HG02981 (cell line): Measurements from ENCODE around the gene JAK3.

ENCODE experiments used
- ATAC-seq: cut with Tn5 transposase; IDR thresholded peaks from one replicate; pipeline ENCODE4 v1.9.1; 2021; ENCODE audit warnings: mild to moderate bottlenecking, moderate library complexity; ENCODE audit not compliant: unreplicated experiment

JAK3 gene

DNA sequence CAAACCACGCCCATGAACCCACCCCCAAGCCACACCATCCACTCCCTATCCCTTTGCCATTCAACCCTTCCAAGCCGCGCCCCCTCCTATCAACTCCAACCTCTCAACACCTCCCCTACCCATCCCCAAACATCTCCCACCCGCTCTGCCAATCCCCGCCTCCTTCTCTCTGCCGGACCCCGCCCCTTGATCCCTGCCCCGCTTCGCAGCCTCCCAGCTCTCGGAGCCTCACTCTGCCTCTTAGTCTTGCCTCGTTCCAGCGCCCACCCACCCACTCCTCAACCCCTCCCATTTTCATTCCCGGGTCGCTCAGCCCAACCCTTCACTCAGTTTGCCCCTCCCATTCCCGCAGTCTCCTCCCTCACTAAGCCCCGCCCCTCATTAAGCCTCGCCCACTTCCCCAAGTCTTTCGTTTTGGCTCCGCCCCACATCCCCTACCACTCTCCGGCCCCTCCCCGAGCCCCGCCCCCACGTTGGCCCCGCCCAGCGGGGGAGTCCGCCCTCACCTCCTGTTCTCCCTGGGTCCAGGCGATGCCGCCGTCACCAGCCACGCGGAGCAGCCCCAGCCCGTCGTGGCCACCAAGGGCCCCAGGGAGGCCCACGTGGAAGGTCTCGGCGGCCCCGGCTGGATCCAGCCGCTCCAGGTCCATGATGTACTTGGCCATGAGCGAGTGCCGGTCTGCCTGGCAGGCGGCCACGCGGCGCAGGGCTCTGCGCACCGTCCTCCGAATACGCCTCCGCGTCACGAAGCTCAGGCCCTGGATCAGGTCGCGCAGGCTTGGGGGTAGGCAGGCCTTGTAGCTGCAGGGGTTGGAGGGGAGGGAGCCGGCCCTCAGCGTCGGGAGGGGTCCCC lies 5.7 kb downstream of the JAK3 start:
- no peak for ATAC-seq

DNA sequence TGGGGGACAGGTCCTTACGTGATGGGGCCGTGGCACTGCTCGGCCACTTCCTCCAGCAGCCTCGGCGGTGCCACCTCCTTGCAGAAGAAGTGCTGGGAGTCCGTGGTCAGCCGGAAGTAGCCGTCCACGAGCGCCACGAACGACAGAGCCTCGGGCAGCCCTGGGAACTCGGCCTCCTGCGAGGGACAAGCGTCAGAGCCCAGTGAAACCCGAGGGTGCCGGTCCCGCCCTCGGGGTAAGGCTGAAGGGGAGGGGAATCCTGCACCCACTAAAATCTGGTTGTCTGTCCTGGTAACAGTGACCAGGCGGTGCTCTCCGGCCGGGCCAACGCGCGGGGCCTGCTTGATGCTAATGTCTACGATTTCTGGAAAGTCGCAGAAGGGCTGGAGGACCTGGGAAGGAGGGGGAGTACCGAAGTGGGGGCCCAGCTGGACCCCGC lies 6.4 kb downstream of the JAK3 start:
- ATAC-seq, result no peak

DNA sequence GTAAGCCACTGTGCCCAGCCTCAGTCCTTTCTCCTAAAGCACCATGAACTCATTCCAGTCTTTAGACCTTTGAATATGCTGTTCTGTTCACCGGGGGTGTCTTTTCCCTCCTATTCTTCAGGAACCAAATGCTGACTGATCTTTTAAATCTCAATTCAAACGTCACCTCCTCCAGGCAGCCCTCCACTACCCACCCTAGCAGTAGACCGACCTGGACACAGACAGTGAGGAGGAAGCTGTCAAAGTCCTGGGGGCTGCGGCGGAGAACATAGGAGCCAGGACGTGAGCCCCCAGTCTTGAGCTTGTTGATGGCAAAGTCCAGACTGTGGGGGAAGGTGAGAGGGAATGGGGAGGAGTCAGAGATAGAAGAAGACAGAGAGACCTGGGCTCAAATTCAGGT lies 7.8 kb downstream of the JAK3 start:
- no peak for ATAC-seq

DNA sequence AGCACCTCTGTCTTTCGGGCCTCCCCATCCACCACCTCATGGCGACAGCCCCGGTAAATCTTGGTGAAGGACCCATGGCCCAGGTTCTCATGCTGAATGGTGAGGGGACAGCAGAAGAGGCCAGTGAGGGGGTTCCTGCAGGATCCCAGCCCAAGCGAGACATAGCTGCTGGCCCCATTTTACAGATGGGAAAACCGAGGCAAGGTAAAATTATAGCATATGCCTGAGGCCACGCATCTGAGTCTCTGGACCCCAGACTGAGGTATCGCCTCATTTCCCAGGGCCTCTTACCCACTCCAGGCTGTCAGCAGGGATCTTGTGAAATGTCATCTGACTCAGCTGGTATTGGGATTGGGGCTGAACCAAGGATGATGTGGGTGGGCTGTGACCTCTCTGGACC lies 9.8 kb downstream of the JAK3 start:
- ATAC-seq, result no peak

DNA sequence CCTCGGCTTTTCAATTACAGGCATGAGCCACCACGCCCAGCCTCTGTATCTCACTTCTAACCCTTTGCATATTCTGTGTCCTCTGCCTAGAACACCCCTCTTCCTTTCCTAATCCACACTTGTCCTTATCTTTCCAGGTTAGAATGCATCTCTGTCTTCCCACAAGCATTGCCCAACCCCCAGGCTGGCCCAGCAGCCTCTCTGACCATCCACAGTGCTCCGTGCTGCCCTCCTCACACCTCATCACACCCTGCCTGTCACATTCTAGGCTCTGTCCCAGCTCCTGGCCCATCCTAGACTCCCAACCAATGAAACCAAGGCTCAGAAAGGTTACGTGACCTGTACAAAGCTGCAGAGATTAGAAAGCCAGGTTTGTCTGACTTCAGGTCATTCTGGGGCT lies 11.3 kb downstream of the JAK3 start:
- ATAC-seq, result no peak

DNA sequence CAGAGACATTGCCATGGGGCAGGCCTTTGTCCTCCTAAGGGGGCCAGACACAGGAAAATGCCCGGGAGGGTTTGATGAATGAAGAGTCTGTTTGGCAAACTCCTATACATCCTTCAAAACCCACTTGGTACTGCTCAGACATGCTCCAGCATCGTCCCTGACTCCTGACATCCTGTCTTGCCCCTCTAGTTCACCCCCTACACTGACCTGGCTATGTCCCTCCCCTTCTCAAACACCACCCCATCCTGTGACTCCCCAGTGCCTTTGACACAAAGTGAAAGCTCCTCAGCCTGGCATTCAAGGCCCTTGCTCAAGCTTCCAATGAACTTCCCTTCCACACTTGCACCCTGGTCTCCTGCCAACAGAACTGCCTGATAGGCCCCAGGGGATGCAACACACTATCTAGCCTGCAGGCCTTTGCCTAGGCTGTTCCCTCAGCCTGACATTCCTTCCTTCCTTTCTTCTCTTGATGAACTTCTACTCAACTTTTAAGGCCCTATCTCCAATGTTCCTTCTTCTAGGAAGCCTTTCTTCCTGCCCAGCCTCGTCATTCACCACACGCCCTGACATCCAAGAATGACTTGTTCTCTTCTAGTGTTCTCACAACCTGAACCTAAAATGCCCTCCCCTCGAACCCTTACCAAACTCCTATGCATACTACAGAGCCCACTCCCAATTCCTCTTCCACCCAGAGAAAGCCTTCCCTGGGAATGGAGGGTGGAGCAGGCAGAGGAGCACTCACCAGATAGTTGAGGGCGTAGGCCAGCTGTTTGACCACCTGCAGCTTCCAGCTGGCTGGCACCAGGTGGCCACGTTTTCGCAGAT lies 12.4 kb downstream of the JAK3 start:
- no peak for ATAC-seq

DNA sequence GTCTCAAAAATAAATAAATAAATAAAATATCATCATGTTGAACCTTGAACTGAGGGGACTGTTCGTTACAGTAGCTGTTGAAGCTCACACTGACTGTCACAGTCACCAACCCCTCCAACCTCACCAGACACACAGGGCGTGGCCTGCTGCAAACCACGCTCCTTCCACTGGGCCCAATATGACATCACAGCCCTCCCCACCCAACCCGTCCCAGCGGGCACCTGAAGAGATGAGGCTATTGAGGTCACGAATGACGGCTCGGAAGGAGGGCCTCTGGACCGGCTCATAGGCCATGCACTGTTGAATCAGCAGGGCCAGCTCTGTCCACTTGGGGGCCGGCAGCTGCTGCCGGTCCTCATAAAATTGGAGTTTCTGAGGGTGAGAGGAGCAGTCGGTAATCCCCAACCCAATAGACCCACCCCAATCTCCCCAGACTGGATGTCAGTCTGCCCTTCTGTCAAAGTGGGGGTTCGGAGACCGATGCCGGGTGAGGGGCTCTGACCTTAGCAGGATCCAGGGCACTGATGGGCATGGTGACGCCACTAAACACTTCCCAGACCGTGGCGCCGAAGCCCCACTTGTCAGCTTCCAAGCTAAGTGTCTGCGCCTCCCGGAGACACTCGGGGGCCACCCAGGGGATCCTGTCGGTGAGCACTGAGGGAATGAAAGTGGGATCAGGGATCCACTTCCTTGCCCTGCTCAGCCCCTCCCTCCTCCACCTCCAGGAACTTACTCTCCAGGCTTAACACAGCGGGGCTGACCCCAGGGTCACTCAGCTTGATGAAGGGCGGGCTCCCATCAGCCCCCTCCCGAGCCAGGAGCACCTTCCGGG lies 13.2 kb downstream of the JAK3 start:
- ATAC-seq, result no peak

DNA sequence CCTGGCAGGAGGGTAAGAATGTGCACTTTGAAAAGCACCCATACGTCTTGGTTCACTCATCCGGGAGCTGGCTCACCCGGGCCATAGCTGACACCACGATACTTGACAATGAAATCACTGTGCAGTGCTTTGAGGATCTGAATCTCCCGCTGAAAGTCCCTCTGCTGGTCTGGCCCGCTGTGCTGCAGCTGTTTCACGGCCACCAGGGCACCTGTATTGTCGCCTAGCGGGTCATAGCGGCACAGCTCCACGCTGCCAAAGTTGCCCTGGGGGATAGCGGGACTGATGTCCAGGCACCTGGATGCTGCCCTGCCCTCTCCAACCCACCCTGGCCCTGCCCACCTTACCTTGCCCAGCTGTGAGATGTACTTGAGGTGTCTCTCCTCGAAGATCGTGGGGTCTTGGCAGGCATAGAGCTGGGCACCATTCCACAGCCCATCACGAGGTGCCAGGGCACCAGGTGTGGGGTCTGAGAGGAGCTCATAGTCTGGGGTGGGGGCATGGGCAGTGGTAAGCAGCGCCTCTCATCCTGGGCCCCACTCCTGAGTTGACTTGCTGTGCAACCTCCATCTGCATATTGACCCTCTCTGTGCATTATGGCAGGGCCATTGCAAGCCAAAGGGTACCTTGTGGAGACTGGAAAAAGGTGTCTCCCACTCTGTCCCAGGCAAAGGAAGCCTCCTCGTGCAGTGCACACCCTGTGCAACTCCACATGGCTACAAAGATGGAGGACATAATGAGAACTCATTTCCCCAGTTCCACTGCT lies 15.2 kb downstream of the JAK3 start:
- ATAC-seq, result no peak

DNA sequence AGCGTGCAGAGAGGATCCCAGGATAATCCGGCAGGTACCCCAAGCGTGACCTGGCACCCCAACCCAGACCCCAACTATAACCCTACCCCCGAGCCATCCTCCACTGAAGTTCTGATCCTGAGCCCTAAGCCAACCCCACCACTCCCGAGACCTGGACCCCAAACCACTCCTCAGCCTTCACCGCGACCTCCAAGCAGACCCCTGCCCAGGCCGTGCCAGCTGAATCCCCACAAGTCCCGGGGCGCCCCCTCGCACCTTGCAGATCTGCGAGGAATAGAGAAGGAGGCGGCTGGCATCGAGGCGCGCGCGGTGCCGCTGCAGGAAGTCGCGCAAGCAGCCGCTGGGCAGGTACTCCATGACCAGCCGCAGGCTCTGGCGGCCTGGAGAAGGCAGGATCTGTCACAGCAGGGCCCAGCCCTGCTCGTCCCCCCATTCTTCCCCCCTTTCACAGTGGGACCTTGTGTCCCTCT lies 16.3 kb downstream of the JAK3 start:
- no peak for ATAC-seq

DNA sequence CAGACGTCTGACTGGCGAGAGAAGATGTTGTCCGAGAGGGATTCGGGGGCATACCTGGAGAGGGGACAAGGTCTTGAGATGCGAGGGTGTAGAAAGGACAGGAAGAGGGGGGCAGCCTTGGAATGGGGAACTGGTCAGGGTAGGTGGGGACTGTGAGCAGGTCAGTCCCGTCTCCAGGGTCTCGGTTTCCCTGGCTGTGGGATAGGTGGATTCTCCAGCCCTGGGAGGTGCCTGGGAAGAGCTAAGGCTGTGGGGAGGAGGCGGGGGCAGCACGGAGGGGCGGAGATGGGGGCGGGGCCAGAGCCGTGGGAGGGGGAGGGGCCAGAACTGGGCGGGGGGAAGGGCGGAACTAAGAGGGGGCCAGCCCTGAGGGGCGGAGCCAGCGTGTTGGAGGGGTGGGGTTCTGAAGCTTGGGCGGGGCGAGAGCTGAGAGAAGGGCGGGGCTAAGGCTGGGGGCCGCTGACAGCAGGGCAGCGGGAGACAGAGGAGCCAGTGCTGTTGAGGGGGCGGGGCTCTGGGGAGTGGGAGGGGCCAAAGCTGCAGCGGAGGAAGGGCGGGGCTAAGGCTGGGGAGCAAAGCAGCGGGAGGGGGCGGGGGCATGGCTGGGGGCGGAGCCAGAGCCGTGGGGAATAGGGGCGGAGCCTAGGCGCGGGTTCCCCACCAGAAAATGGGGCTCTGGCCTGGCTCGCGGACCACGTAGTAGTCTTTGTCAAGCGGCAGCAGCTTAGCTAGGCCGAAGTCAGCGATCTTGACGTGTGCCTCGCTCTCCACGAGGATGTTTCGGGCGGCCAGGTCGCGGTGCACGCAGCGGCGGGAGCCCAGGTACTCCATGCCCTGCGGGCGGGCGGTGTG lies 17.0 kb downstream of the JAK3 start:
- ATAC-seq, result no peak

DNA sequence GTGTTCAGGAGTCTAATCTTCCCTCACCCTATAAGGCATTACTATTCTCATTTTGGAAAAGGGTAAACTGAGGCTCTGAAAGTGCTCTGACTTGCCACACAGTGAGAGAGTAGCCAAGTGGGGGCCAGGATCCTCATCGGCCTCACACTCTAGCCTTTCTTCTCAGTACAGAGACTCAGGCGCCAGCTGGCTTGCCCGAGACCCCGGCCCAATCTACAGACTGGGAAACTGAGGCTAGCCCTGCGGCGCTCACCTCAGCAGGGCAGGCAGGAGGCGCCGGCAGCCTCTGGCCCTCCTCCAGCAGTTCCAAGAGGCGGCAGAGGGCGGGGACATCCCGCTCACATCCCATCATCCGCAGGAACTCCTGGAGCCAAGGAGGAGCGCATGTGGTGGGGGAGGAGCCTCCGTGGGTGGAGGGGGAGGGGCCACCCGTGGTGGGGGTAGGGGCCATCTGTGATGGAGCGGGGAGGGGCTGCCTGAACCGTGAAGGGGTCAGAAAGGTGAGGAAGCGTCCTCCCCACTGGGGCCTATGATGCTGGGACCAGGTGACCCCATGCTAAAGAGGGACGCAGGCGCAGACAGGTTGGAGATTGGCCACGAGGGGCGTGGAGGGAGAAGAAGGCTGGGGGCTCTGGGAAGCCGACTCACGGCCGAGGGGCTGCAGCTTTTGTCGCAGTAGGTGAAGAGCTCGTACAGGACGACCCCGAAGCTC lies 17.8 kb downstream of the JAK3 start:
- no peak for ATAC-seq

DNA sequence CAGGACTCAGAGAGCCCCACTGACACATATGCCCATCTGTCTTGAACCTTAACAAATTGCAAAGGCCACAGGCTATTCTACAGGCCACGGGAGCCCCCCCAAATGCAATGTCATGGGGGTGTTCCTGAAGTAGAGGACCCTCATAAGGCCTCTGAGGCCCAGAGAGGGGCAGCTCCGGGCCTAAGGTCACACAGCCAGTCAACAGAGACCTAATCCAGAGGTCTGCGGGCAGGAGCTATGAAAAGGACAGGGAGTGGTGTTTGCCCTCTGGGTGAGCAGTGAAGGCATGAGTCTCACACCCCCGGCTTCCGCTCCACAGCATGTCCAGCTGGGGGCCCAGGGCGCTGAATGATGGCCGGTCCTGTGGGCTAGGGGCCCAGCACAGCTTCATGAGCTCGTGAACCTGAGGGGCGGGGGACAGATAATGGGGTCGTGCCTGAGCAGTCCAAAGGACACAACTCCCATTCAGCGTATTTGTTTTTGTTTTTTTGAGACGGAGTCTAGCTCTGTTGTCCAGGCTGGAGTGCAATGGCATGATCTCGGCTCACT lies 21.2 kb downstream of the JAK3 start:
- ATAC-seq, result no peak

DNA sequence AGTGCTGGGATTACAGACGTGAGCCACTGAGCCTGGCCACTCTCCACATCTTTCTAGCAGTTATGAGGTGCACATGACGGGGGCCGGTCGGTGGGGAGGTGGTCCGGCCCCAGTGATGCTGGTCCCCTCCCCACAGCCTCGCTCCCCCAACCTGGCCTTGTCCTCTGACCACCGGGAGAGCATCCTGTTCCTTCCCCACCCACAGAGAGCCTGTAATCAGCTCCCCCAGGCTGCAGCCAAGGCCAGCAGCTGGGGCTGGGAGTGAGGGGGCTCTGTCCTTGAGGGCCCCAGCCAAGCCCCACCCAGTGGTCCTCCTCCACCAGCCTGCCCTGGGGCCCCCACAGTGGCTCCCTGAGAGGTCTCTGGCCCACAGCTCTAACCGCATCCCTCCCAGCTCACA lies 23.4 kb downstream of the JAK3 start:
- no peak for ATAC-seq

DNA sequence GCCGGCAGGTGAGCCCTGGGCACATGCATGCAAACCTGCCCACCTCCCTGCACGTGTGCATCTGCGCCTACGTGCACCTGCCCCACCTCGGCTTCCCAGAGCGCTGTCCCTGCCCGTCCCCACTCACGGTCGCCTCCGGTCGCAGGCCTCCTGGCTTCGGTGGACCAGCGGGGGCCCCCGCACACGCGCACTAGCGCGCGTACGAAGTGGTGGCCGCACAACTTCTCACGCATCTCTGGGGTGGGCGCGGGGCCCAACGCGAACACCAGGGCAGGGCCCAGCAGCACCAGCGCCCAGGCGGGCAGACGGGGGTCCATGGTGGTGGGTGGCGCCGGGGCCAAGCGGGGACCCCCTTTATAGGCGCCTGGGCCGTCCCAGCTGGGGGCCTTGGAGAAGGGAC lies 26.6 kb downstream of the JAK3 start, which contains the start of gene INSL3:
Gene INSL3, minus strand, starts transcription at position 330 of the 400 bp plus-strand sequence. Its CDS starts 13 bp downstream, at position 317.
- ATAC-seq, result no peak

DNA sequence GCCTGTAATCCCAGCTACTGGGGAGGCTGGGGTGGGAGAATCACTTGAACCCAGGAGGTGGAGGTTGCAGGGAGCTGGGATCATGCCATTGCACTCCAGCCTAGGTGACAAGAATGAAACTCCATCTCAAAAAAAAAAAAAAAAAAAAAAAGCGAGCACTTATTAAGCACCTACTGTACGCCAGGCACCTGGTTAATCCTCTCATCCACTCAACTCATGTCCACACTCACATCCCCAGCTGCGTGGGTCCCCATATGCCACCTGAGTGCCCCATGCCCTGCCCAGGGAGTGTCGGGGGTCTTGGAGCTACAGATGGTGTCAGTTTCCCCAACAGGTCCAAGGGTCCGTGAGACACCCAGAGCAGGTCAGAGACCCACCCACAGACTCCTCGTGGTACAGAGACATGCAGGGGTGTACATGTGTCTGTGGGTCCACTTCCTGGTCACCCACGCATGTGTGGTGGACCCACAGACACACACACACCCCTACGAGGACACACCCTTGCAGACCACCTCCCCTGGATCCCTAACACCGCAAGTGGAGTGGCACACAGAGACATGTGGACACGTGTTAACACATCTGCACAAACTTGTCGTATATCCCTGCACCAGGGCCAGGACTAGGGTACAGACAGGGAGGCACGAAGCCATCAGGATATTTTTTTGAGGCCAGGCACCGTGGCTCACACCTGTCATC lies 30.0 kb downstream of the JAK3 start:
- no peak for ATAC-seq

DNA sequence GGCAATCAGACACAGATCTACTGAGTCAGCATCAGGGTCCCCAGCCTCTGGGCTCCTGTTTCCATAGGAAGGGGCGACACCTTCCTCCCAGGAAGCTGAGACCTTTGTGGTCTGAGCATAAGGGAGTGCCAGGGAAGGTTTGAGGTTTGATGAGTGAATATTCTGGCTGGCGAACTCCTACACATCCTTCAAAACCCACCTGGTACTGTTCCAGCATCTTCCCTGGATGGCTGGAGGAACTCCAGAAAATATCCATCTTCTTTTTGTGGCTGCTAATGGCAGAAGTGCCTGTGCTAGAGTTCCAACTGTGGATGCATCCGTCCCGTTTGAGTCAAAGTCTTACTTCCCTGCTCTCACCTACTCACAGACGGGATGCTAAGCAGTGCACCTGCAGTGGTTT lies 35.7 kb downstream of the JAK3 start:
- ATAC-seq, result no peak

DNA sequence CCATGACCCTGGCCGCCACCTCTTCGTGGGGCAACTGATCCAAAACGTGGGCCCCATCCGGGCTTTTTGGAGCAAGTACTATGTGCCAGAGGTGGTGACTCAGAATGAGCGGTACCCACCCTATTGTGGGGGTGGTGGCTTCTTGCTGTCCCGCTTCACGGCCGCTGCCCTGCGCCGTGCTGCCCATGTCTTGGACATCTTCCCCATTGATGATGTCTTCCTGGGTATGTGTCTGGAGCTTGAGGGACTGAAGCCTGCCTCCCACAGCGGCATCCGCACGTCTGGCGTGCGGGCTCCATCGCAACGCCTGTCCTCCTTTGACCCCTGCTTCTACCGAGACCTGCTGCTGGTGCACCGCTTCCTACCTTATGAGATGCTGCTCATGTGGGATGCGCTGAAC lies 36.1 kb downstream of the JAK3 start:
- ATAC-seq, result no peak

DNA sequence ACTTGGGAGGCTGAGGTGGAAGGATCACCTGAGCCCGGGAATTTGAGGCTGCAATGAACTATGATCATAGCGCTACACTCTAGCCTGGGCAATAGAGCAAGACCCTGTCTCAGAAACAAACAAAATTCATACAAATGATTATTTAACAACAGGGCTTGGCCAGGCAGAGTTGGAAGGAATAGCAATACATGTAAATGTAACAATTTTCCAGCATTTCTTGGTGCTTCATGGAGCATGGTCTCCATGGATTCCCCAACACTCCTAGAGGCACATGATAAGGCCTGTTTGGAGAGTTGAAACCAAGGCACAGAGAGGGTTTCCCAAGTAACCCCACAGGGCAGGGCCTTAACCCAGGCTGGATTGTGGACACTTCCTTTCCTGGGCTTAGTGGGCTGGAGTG lies 36.7 kb downstream of the JAK3 start:
- no peak for ATAC-seq
